AG04450 (cell line): ENCODE results near the gene F13B. TPM values are rescaled to one million over a fixed set of nuclear protein-coding genes. Genes with fewer than 3 reads are reported as not detected.

Source experiments
- CTCF ChIA-PET: fragments of 300-600, 350-600 bp; formaldehyde crosslinking; extraction: SDS; loops from one replicate; lab custom pipeline; 2022; ENCODE audit warnings: antibody characterized with exemption, inconsistent platforms; lab: Charles Lee
- POLR2A ChIA-PET: fragments of 350-600 bp; formaldehyde crosslinking; extraction: SDS; loops from one replicate; lab custom pipeline; 2021; ENCODE audit warnings: antibody characterized with exemption, inconsistent platforms; lab: Yijun Ruan, JAX
- DNase-seq: peaks from one replicate; pipeline ENCODE4 v3.0.0-alpha.2; 2011; ENCODE audit warnings: low read depth, low spot score
- H3K27ac ChIP-seq: one replicate; pipeline ENCODE4 v1.5.1; 2012; ENCODE audit warnings: low read depth, low read length, control low read depth
- H3K27me3 ChIP-seq: one replicate; pipeline ENCODE4 v1.6.0; 2012; ENCODE audit warnings: low read length; ENCODE audit not compliant: control insufficient read depth, insufficient read depth
- H3K4me3 ChIP-seq: 2 replicates; pipeline ENCODE4 v1.5.1; 2011; ENCODE audit warnings: mild to moderate bottlenecking, low read depth, low read length, control low read depth
- H3K9me3 ChIP-seq: 2 replicates; pipeline ENCODE4 v1.5.1; 2012; ENCODE audit warnings: low read length; ENCODE audit not compliant: control insufficient read depth, insufficient read depth
- polyA plus RNA-seq: library from polyadenylated mRNA; depleted of rRNA; stranded (reverse); fragments of >200 nt; gene quantifications from 2 replicates; pipeline ENCODE4 v1.2.3, GENCODE V29; 2011
- TF ChIP-seq, protein P1 (sequence below): IDR thresholded peaks from 2 replicates; pipeline ENCODE4 v1.5.1; 2011; ENCODE audit warnings: low read depth, low read length, control low read depth, inconsistent platforms

The F13B gene
- polyA plus RNA-seq, 1 experiment = not detected

GRCh38 chr1:197076585-197076984 lies 9.5 kb upstream of the F13B start:
- TF ChIP-seq, protein P1, sequence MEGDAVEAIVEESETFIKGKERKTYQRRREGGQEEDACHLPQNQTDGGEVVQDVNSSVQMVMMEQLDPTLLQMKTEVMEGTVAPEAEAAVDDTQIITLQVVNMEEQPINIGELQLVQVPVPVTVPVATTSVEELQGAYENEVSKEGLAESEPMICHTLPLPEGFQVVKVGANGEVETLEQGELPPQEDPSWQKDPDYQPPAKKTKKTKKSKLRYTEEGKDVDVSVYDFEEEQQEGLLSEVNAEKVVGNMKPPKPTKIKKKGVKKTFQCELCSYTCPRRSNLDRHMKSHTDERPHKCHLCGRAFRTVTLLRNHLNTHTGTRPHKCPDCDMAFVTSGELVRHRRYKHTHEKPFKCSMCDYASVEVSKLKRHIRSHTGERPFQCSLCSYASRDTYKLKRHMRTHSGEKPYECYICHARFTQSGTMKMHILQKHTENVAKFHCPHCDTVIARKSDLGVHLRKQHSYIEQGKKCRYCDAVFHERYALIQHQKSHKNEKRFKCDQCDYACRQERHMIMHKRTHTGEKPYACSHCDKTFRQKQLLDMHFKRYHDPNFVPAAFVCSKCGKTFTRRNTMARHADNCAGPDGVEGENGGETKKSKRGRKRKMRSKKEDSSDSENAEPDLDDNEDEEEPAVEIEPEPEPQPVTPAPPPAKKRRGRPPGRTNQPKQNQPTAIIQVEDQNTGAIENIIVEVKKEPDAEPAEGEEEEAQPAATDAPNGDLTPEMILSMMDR = no peak
- H3K4me3 ChIP-seq = no peak overlapping the region
- H3K9me3 ChIP-seq = peaks cover 5% of the 10 kb centered on the region; the same call in 1 of the 2 replicates
- H3K27ac ChIP-seq = no peak overlapping the region
- H3K27me3 ChIP-seq = no peaks in the 10 kb centered on the region
- POLR2A ChIA-PET = no interaction called here
- DNase-seq = no peak
- CTCF ChIA-PET = no interaction called here

DNA sequence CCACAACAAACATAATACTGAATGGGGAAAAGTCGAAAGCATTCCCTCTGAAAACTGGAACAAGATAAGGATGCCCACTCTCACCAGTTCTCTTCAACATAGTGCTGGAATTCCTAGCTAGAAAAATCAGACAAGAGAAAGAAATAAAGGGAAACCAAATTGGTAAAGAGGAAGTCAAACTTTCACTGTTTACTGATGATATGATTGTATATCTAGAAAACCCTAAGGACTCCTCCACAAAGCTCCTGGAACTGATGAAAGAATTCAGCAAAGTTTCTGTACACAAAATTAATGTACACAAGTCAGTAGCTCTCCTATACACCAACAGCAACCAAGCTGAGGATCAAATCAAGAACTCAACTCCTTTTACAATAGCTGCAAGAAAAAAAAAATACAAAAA lies 6.9 kb upstream of the F13B start:
- Histone ChIP-seq H3K27me3 (no peaks in the 10 kb centered on the region), H3K27ac (no peak overlapping the region), H3K9me3 (no peaks in the 10 kb centered on the region), H3K4me3 (no peak overlapping the region)
- DNase-seq = no peak
- TF ChIP-seq, protein P1 = no peak
- ChIA-PET CTCF (no interaction called here), POLR2A (no interaction called here)

- ChIA-PET POLR2A (no interaction called here), CTCF (no interaction called here)
- Histone ChIP-seq H3K4me3 (no peak overlapping the region), H3K9me3 (no peaks in the 10 kb centered on the region), H3K27ac (no peak overlapping the region), H3K27me3 (no peaks in the 10 kb centered on the region)
- TF ChIP-seq, protein P1 = no peak
- no peak for DNase-seq
Observed at GRCh38 chr1:197067457-197067818, 378 bp upstream of the F13B start.

DNA sequence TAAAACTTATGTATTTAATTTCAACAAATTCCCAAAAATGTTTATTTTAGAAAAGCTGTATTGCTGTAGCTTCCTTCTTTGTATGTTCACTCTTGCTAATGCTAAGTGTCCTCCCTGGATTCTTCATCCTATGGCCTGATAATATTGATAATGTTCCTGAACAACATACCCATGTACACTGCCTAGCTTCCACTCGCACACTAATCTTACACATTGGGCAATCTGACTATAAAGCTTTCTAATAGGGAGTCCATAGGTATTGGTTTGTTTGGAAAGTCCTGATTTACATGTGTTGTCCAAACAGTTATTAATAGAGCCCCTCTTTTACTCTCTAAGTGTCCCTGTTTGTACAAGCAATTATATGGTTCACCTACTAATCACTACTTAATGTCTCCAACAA lies 783 bp downstream of the F13B start:
- no peak for DNase-seq
- ChIA-PET CTCF (interaction anchor here (0.8 kb wide), 1 partner anchor 343 kb away, joined by 4 read pairs; no protein-coding TSS in a partner anchor), POLR2A (no interaction called here)
- no peaks in the 10 kb centered on the region for H3K27me3 ChIP-seq
- TF ChIP-seq, protein P1 = no peak
- H3K4me3 ChIP-seq = no peak overlapping the region
- no peak overlapping the region for H3K27ac ChIP-seq
- H3K9me3 ChIP-seq = no peaks in the 10 kb centered on the region

DNA sequence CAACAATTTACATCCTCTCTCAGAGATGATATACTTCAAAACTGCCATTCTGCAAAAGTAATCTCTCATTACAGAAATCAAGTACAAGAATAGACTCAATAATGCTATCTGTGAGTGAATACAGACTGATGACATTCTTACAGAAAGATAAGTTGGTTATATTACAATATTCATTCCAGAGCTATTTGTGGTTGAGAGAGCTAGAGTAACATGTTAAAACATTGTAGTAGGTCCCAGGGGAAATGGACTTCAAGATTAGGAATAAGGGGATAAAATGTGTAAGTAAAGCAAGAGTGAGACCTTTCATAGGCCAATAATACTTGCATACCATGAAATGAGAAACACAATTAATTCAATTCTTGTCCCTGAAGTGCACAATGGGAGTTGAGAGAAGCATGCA lies 1.5 kb downstream of the F13B start:
- DNase-seq = no peak
- TF ChIP-seq, protein P1 = no peak
- ChIA-PET CTCF (interaction anchor here (0.8 kb wide), 1 partner anchor 342 kb away, joined by 4 read pairs; no protein-coding TSS in a partner anchor), POLR2A (no interaction called here)
- Histone ChIP-seq H3K27ac (no peak overlapping the region), H3K4me3 (no peak overlapping the region), H3K27me3 (no peaks in the 10 kb centered on the region), H3K9me3 (no peaks in the 10 kb centered on the region)
